K562 (cell line): ENCODE results near the gene HMX1. TPM values are rescaled to one million over a fixed set of nuclear protein-coding genes. Genes with fewer than 3 reads are reported as not detected.

Experiments
- ATAC-seq: fragments of 200-7000 bp; cut with Tn5 transposase; 3 replicates; pipeline ENCODE4 v1.9.1; 2020; ENCODE audit warnings: moderate library complexity
- BruUV-seq: library from RNA; stranded (reverse); fragments of 400-500 nt; replicated peaks from 2 replicates; lab custom pipeline; 2021; lab: Mats Ljungman, UMichigan
- CTCF ChIA-PET: fragments of 300-600 bp; formaldehyde crosslinking; extraction: SDS; loops from one replicate; lab custom pipeline; 2021; ENCODE audit warnings: low intra/inter-chr PET ratio; lab: Yijun Ruan, JAX
- POLR2A ChIA-PET: fragments of 300-600, 350-650 bp; sonication (Branson Sonifier 250); formaldehyde crosslinking; extraction: SDS; loops from one replicate; lab custom pipeline; 2021; ENCODE audit warnings: antibody characterized with exemption, inconsistent platforms; lab: Yijun Ruan, JAX
- DNase-seq, 4 experiments: peaks; one replicate each; pipeline versions ENCODE4 v3.0.0 to v3.0.0-alpha.2; 2011 to 2018; ENCODE audit warnings: low spot score in 3 of 4, mixed read lengths in 3 of 4; ENCODE audit errors: extremely low read depth in 1 of 4
- FAIRE-seq: peaks from 2 replicates; lab custom pipeline; 2011; peaks lifted over from hg19 to GRCh38; lab: Jason Lieb, UNC
- H2AFZ ChIP-seq: 2 replicates; pipeline ENCODE4 v1.6.0; 2011; ENCODE audit warnings: low read depth, low read length, control low read depth, inconsistent platforms
- H3K27ac ChIP-seq: fragments of 200-600 bp; 3 replicates; pipeline ENCODE4 v1.8.0; 2011; ENCODE audit warnings: low read depth, mild to moderate bottlenecking, control low read depth, inconsistent platforms, low read length, moderate library complexity, mixed read lengths; ENCODE audit errors: extremely low read depth
- H3K27me3 ChIP-seq, 2 experiments: fragments of 300-600 bp in 1 of 2; 2 replicates in 1 of 2; 3 replicates in 1 of 2; pipeline versions ENCODE4 v1.6.0 to v1.8.0; 2011; ENCODE audit warnings: inconsistent platforms in 2 of 2, low read length in 2 of 2, mild to moderate bottlenecking in 1 of 2, mixed read lengths in 1 of 2, moderate library complexity in 1 of 2; ENCODE audit not compliant: control insufficient read depth in 2 of 2, insufficient read depth in 2 of 2
- H3K36me3 ChIP-seq: fragments of 300-600 bp; 3 replicates; pipeline ENCODE4 v1.8.0; 2011; ENCODE audit warnings: mild to moderate bottlenecking, low read length, inconsistent platforms; ENCODE audit not compliant: control insufficient read depth, insufficient read depth
- H3K4me1 ChIP-seq, 2 experiments: fragments of 200-600 bp in 1 of 2; replicated peaks in 1 of 2; 2 replicates in 1 of 2; 3 replicates in 1 of 2; pipeline versions ENCODE4 v1.5.1 to v1.8.0; 2011; ENCODE audit warnings: inconsistent platforms in 2 of 2, low read length in 2 of 2, mild to moderate bottlenecking in 1 of 2, mixed read lengths in 1 of 2, moderate library complexity in 1 of 2; ENCODE audit not compliant: control insufficient read depth in 2 of 2, insufficient read depth in 2 of 2
- H3K4me2 ChIP-seq: 2 replicates; pipeline ENCODE4 v1.6.1; 2011; ENCODE audit warnings: low read length, control low read depth, inconsistent platforms, mixed read lengths; ENCODE audit not compliant: insufficient read depth
- H3K4me3 ChIP-seq: fragments of 200-600 bp; sonication (generic), shearing (Covaris generic); 2 replicates; pipeline ENCODE4 v1.5.1; 2016; ENCODE audit warnings: control low read depth, inconsistent platforms
- H3K79me2 ChIP-seq: fragments of 200-600 bp; 3 replicates; pipeline ENCODE4 v1.8.0; 2011; ENCODE audit warnings: low read length, inconsistent platforms; ENCODE audit not compliant: control insufficient read depth, insufficient read depth
- H3K9ac ChIP-seq, 2 experiments: 2 replicates each; pipeline versions ENCODE4 v1.6.0 to v1.6.1; 2011; ENCODE audit warnings: low read depth in 2 of 2, low read length in 2 of 2, control low read depth in 1 of 2, inconsistent platforms in 1 of 2, mild to moderate bottlenecking in 1 of 2, mixed read lengths in 1 of 2; ENCODE audit not compliant: insufficient read depth in 1 of 2
- H3K9me1 ChIP-seq: one replicate; pipeline ENCODE4 v1.6.0; 2011; ENCODE audit warnings: inconsistent platforms, mild to moderate bottlenecking, low read length, moderate library complexity; ENCODE audit not compliant: control insufficient read depth, insufficient read depth
- H3K9me3 ChIP-seq: replicated peaks from 2 replicates; pipeline ENCODE4 v1.5.1; 2011; ENCODE audit warnings: low read depth, low read length, inconsistent platforms; ENCODE audit not compliant: control insufficient read depth, insufficient read depth
- H4K20me1 ChIP-seq: replicated peaks from 2 replicates; pipeline ENCODE4 v1.6.1; 2011; ENCODE audit warnings: low read length, inconsistent platforms, mixed read lengths; ENCODE audit not compliant: control insufficient read depth, insufficient read depth
- HDAC6 ChIP-seq: IDR thresholded peaks from 2 replicates; pipeline ENCODE4 v1.6.1; 2012; ENCODE audit warnings: low read depth, mild to moderate bottlenecking, control low read depth, inconsistent platforms, low read length, moderate library complexity
- PTBP1 ChIP-seq: fragments of 200-400 bp; formaldehyde crosslinking; IDR thresholded peaks from 2 replicates; pipeline ENCODE4 v1.6.1; 2017; ENCODE audit warnings: low read depth, low read length
- RFX7 ChIP-seq: fragments of 250-450 bp; sonication (Bioruptor Pico); IDR thresholded peaks from 2 replicates; pipeline ENCODE4 v1.5.1; 2021; ENCODE audit warnings: mild to moderate bottlenecking
- TCF7 ChIP-seq: sonication (generic); IDR thresholded peaks from 2 replicates; pipeline ENCODE4 v1.6.1; 2016; ENCODE audit warnings: antibody characterized with exemption, borderline replicate concordance
- ZNF143 ChIP-seq: sonication (generic); formaldehyde crosslinking; IDR thresholded peaks from 2 replicates; pipeline ENCODE4 v1.9.0; 2022; ENCODE audit warnings: mild to moderate bottlenecking, missing genetic modification reagents
- ZNF561 ChIP-seq: fragments of 450-650 bp; formaldehyde crosslinking; conservative IDR thresholded peaks from 2 replicates; pipeline ENCODE4 v1.4.0; 2020; ENCODE audit warnings: mild to moderate bottlenecking, moderate library complexity
- ZNF584 ChIP-seq: fragments of 200-800 bp; sonication (Bioruptor generic); IDR thresholded peaks from 2 replicates; pipeline ENCODE4 v1.6.1; 2016; ENCODE audit warnings: low read depth, mild to moderate bottlenecking, missing genetic modification characterization, missing compliant biosample characterization
- ZNF717 ChIP-seq: fragments of 250-450 bp; sonication (Bioruptor Pico); IDR thresholded peaks from 2 replicates; pipeline ENCODE4 v1.5.0; 2021
- WGBS: fragments of 100-300 bp; shearing (Covaris generic); methylation state at CpG from one replicate; pipeline ENCODE4 v1.1.6; 2016; ENCODE audit warnings: low coverage, mixed read lengths; ENCODE audit not compliant: insufficient coverage; ENCODE audit errors: missing lambda C conversion rate; 5-methylcytosine and 5-hydroxymethylcytosine counted together
- in situ Hi-C: fragments of 300-500 bp; cut with MboI; formaldehyde crosslinking; loops from 4 replicates; pipeline ENCODE4 v1.15.0; 2018; ENCODE audit warnings: inconsistent platforms, mixed read lengths
- intact Hi-C: fragments of 100-400 bp; cut with micrococcal nuclease; formaldehyde crosslinking; loops from 2 replicates; pipeline ENCODE4 v1.14.2; 2022
- polyA plus RNA-seq, 8 experiments: library from polyadenylated mRNA; depleted of rRNA in 4 of 8; stranded (reverse) in 5 of 8; unstranded in 3 of 8; fragments of >200 nt; fragmentation: Nextera tagmentation in 2 of 8; fragmentation: Illumina TruSeq in 1 of 8; extraction: Ambion mirVana in 2 of 8; extraction: Trizol in 1 of 8; gene quantifications; 2 replicates each; pipeline versions ENCODE4 v1.2.1 to v1.2.3, GENCODE V29; 2011 to 2014; ENCODE audit warnings: inconsistent platforms in 1 of 8, missing spikeins in 1 of 8
- total RNA-seq, 7 experiments: library from RNA; depleted of rRNA in 6 of 7; stranded (reverse); fragments of >200 nt in 6 of 7; fragmentation: Illumina TruSeq in 2 of 7; extraction: Trizol in 2 of 7; gene quantifications; 2 replicates each; pipeline versions ENCODE4 v1.2.1 to v1.2.3, GENCODE V29; 2011 to 2021; ENCODE audit warnings: low replicate concordance in 1 of 7
- TF ChIP-seq, protein P1 (sequence below), 2 experiments: IDR thresholded peaks in 1 of 2; conservative IDR thresholded peaks in 1 of 2; 2 replicates each; pipeline ENCODE4 v1.6.1; 2016; ENCODE audit warnings: low read depth in 2 of 2, mild to moderate bottlenecking in 1 of 2, missing compliant biosample characterization in 1 of 2, missing genetic modification characterization in 1 of 2, moderate library complexity in 1 of 2
- TF ChIP-seq, protein P2 (sequence below): fragments of 450-650 bp; IDR thresholded peaks from 2 replicates; pipeline ENCODE4 v1.6.1; 2016; ENCODE audit warnings: low read depth, mild to moderate bottlenecking, moderate library complexity

Gene HMX1
- total and polyA plus RNA-seq, 9 of the 15 experiments (the other 6 are each of a cell fraction or from before 2014, with no cell fraction given) = not detected

DNA sequence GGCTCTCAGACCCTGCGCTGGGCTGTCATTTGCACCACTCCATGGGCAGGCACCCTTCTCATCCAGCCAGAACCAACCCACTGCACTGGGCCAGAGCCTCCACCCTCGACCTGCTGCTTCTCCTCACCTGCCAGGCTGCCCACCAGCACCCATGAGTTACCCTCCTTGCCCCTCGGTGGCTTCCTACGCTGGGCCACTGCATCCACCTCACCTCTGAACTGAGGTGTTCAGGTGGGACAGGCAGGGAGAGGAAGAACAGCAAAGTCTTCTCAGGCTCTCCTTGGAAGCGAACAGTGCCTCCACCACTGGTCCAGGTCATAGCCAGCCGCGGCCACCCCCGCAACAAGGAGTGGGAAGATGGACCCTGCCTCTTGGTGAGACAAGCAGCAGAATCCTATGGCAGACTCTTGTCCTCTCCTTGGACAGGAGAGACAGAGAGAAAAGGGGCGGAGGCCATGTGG is 32.4 kb upstream of the HMX1 start:
- Histone ChIP-seq H3K4me1 (no peaks in the 10 kb centered on the region), H3K4me3 (no peak overlapping the region), H3K27ac (no peak overlapping the region), H3K36me3 (no peaks in the 10 kb centered on the region), H3K9me3 (no peaks in the 10 kb centered on the region), H3K27me3 (peaks cover 20 to 53% of the 10 kb centered on the region in 2 experiments; a peak in 4 of 5 replicates), H3K4me2 (no peak overlapping the region), H3K9ac (no peak overlapping the region), H3K9me1 (no peaks in the 10 kb centered on the region), H4K20me1 (no peaks in the 10 kb centered on the region; the same call in 1 of the 2 replicates), H2AFZ (no peak overlapping the region), H3K79me2 (no peaks in the 10 kb centered on the region)
- FAIRE-seq = no peak
- DNase-seq = no peak
- no peak for ATAC-seq
- 2% methylated on average over 8 of the region's 9 CpGs for WGBS
- in situ Hi-C loops (no loop called here), intact Hi-C loops (no loop called here)
- no TSS peak for BruUV-seq
- POLR2A ChIA-PET = no interaction called here
- CTCF ChIA-PET = no interaction called here
- TF ChIP-seq, protein P1, sequence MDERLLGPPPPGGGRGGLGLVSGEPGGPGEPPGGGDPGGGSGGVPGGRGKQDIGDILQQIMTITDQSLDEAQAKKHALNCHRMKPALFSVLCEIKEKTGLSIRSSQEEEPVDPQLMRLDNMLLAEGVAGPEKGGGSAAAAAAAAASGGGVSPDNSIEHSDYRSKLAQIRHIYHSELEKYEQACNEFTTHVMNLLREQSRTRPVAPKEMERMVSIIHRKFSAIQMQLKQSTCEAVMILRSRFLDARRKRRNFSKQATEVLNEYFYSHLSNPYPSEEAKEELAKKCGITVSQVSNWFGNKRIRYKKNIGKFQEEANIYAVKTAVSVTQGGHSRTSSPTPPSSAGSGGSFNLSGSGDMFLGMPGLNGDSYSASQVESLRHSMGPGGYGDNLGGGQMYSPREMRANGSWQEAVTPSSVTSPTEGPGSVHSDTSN (CRISPR knock-in tag; IDR thresholded peaks at IDR 0.05; ENCODE audit: low read depth) = no peak
- TF ChIP-seq, protein P1 (tag; conservative IDR thresholded peaks at IDR 0.05; ENCODE audit: low read depth) = no peak
- no peak for TF ChIP-seq HDAC6
- TF ChIP-seq ZNF561 = no peak
- TF ChIP-seq ZNF717 (CRISPR knock-in tag) = no peak
- TF ChIP-seq ZNF143 (CRISPR knock-in tag) = no peak
- no peak for TF ChIP-seq TCF7
- no peak for TF ChIP-seq PTBP1
- no peak for TF ChIP-seq RFX7 (CRISPR knock-in tag)
- TF ChIP-seq, protein P2, sequence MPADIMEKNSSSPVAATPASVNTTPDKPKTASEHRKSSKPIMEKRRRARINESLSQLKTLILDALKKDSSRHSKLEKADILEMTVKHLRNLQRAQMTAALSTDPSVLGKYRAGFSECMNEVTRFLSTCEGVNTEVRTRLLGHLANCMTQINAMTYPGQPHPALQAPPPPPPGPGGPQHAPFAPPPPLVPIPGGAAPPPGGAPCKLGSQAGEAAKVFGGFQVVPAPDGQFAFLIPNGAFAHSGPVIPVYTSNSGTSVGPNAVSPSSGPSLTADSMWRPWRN = no peak
- TF ChIP-seq ZNF584 (CRISPR knock-in tag) = no peak
